Astrocyte (in vitro differentiated cells and primary cell): Measurements from ENCODE around the gene KLHL25. TPM values are rescaled to one million over a fixed set of nuclear protein-coding genes. Genes with fewer than 3 reads are reported as not detected.
A peak's percentile ranks its signal among the peaks of the same experiment; 100 is the strongest.

Source experiments
- DNase-seq: peaks from one replicate; pipeline ENCODE4 v3.0.0-alpha.2; 2010; ENCODE audit warnings: low read depth
- FAIRE-seq: peaks from 2 replicates; lab custom pipeline; 2011; peaks lifted over from hg19 to GRCh38; lab: Jason Lieb, UNC
- H2AFZ ChIP-seq: 2 replicates; pipeline ENCODE4 v1.6.0; 2012; ENCODE audit warnings: low read depth, low read length, inconsistent platforms
- H3K27ac ChIP-seq: 2 replicates; pipeline ENCODE4 v1.5.1; 2011; ENCODE audit warnings: low read depth, low read length, inconsistent platforms
- H3K27me3 ChIP-seq: 2 replicates; pipeline ENCODE4 v1.6.0; 2011; ENCODE audit warnings: low read length, inconsistent platforms; ENCODE audit not compliant: insufficient read depth
- H3K36me3 ChIP-seq: 2 replicates; pipeline ENCODE4 v1.5.1; 2011; ENCODE audit warnings: low read length, inconsistent platforms; ENCODE audit not compliant: insufficient read depth
- H3K4me1 ChIP-seq: 2 replicates; pipeline ENCODE4 v1.5.1; 2011; ENCODE audit warnings: low read length, inconsistent platforms; ENCODE audit not compliant: insufficient read depth
- H3K4me2 ChIP-seq: 2 replicates; pipeline ENCODE4 v1.6.0; 2012; ENCODE audit warnings: low read length, inconsistent platforms
- H3K4me3 ChIP-seq: 2 replicates; pipeline ENCODE4 v1.5.1; 2011; ENCODE audit warnings: low read depth, mild to moderate bottlenecking, low read length, inconsistent platforms; ENCODE audit not compliant: insufficient read depth
- H3K79me2 ChIP-seq: 2 replicates; pipeline ENCODE4 v1.6.0; 2012; ENCODE audit warnings: mild to moderate bottlenecking, low read length, inconsistent platforms; ENCODE audit not compliant: insufficient read depth
- H3K9ac ChIP-seq: 2 replicates; pipeline ENCODE4 v1.6.0; 2012; ENCODE audit warnings: mild to moderate bottlenecking, low read length, inconsistent platforms
- H3K9me3 ChIP-seq: 2 replicates; pipeline ENCODE4 v1.5.1; 2012; ENCODE audit warnings: low read depth, mild to moderate bottlenecking, low read length, inconsistent platforms; ENCODE audit not compliant: insufficient read depth
- H4K20me1 ChIP-seq: 2 replicates; pipeline ENCODE4 v1.6.0; 2012; ENCODE audit warnings: low read length, inconsistent platforms; ENCODE audit not compliant: insufficient read depth
- H3K27ac Mint-ChIP-seq: one replicate; pipeline ENCODE4 v1.8.0; 2021; ENCODE audit warnings: mild to moderate bottlenecking, mixed read lengths; ENCODE audit not compliant: unreplicated experiment
- H3K27me3 Mint-ChIP-seq: one replicate; pipeline ENCODE4 v1.8.0; 2021; ENCODE audit warnings: low read depth, mixed read lengths; ENCODE audit not compliant: unreplicated experiment
- H3K36me3 Mint-ChIP-seq: one replicate; pipeline ENCODE4 v1.8.0; 2021; ENCODE audit warnings: low read depth, mixed read lengths; ENCODE audit not compliant: unreplicated experiment
- H3K4me1 Mint-ChIP-seq: one replicate; pipeline ENCODE4 v1.8.0; 2021; ENCODE audit warnings: low read depth, mixed read lengths; ENCODE audit not compliant: unreplicated experiment
- H3K4me3 Mint-ChIP-seq: one replicate; pipeline ENCODE4 v1.8.0; 2021; ENCODE audit warnings: mild to moderate bottlenecking, moderate library complexity, mixed read lengths; ENCODE audit not compliant: unreplicated experiment
- H3K9me3 Mint-ChIP-seq: one replicate; pipeline ENCODE4 v1.8.0; 2021; ENCODE audit warnings: mild to moderate bottlenecking, mixed read lengths; ENCODE audit not compliant: unreplicated experiment
- CTCF ChIP-seq: IDR thresholded peaks from 2 replicates; pipeline ENCODE4 v1.5.1; 2011; ENCODE audit warnings: low read depth, mild to moderate bottlenecking, inconsistent platforms, low read length, moderate library complexity; ENCODE audit not compliant: insufficient read depth
- EZH2 ChIP-seq: IDR thresholded peaks from 2 replicates; pipeline ENCODE4 v1.6.1; 2012; ENCODE audit warnings: mild to moderate bottlenecking, low read length, inconsistent platforms; ENCODE audit not compliant: insufficient read depth
- total RNA-seq: library from RNA; stranded (reverse); gene quantifications from 2 replicates; pipeline ENCODE4 v1.2.1, GENCODE V29; 2021

Gene KLHL25
- total RNA-seq, 1 donor from 2014 or later: 5.6 TPM

GRCh38 chr15:85761635-85762034, 33.1 kb downstream of the KLHL25 start:
- DNase-seq: peak; percentile 87
- Mint-ChIP-seq H3K27ac (no peak overlapping the region), H3K36me3 (peaks cover 4% of the 10 kb centered on the region), H3K4me3 (no peak overlapping the region), H3K27me3 (no peaks in the 10 kb centered on the region), H3K9me3 (no peaks in the 10 kb centered on the region), H3K4me1 (peaks cover 13% of the 10 kb centered on the region)
- no peaks in the 10 kb centered on the region for H3K27me3 ChIP-seq
- no peak overlapping the region for H2AFZ ChIP-seq
- peaks cover 31% of the 10 kb centered on the region for H3K4me1 ChIP-seq
- no peak for FAIRE-seq
- H3K9me3 ChIP-seq: no peaks in the 10 kb centered on the region
- peak overlapping the region; percentile 23 for H3K27ac ChIP-seq
- H3K36me3 ChIP-seq: no peaks in the 10 kb centered on the region
- peaks cover 51% of the 10 kb centered on the region for H4K20me1 ChIP-seq
- peak overlapping the region; percentile 54 for H3K4me2 ChIP-seq
- peak overlapping the region; percentile 33 for H3K9ac ChIP-seq
- H3K79me2 ChIP-seq: peaks cover 21% of the 10 kb centered on the region
- no peak overlapping the region for H3K4me3 ChIP-seq
- TF ChIP-seq EZH2 (no peak), CTCF (no peak)

GRCh38 chr15:85760531-85761371, 34.0 kb downstream of the KLHL25 start:
- Histone ChIP-seq H3K9me3 (no peaks in the 10 kb centered on the region), H3K4me2 (no peak overlapping the region), H3K79me2 (peaks cover 16% of the 10 kb centered on the region), H3K9ac (peak overlapping the region; percentile 8), H3K27me3 (no peaks in the 10 kb centered on the region), H2AFZ (no peak overlapping the region), H3K4me1 (peaks cover 31% of the 10 kb centered on the region), H4K20me1 (peaks cover 43% of the 10 kb centered on the region), H3K4me3 (no peak overlapping the region), H3K27ac (no peak overlapping the region), H3K36me3 (no peaks in the 10 kb centered on the region)
- H3K4me3 Mint-ChIP-seq: no peak overlapping the region
- no peaks in the 10 kb centered on the region for H3K9me3 Mint-ChIP-seq
- DNase-seq (no peak), FAIRE-seq (no peak)
- no peak overlapping the region for H3K27ac Mint-ChIP-seq
- H3K27me3 Mint-ChIP-seq: no peaks in the 10 kb centered on the region
- H3K4me1 Mint-ChIP-seq: peaks cover 8% of the 10 kb centered on the region
- peaks cover 2% of the 10 kb centered on the region for H3K36me3 Mint-ChIP-seq
- TF ChIP-seq EZH2: no peak
- TF ChIP-seq CTCF: no peak

DNA sequence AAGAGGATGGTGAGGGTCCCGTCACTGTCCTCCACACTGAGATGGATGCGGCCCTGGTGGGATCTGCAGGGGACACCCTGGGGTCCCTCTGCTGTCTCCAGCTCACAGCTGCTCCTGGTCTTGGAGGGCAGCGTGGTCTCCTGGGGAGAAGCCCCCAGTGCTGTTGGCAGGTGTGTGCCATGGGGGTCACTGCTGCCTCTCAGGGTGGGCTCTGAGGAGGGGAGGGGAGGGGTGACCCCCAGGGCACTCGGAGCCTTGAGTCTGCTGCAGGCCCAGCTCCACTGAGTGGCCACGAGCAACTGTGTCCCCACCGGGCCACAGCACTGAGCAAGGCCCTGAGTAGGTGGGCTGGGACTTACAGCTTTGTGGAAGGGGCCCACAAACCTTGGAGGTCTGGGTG, 34.7 kb downstream of the KLHL25 start:
- TF ChIP-seq CTCF (no peak), EZH2 (no peak)
- Histone ChIP-seq H3K9me3 (no peaks in the 10 kb centered on the region), H3K27ac (no peak overlapping the region), H4K20me1 (peaks cover 43% of the 10 kb centered on the region), H2AFZ (no peak overlapping the region), H3K4me1 (peaks cover 31% of the 10 kb centered on the region), H3K27me3 (no peaks in the 10 kb centered on the region), H3K4me2 (no peak overlapping the region), H3K4me3 (no peak overlapping the region), H3K9ac (no peak overlapping the region), H3K36me3 (no peaks in the 10 kb centered on the region), H3K79me2 (peaks cover 16% of the 10 kb centered on the region)
- no peaks in the 10 kb centered on the region for H3K27me3 Mint-ChIP-seq
- H3K4me1 Mint-ChIP-seq: peaks cover 8% of the 10 kb centered on the region
- FAIRE-seq (no peak), DNase-seq (no peak)
- H3K27ac Mint-ChIP-seq: no peak overlapping the region
- H3K9me3 Mint-ChIP-seq: no peaks in the 10 kb centered on the region
- peaks cover 2% of the 10 kb centered on the region for H3K36me3 Mint-ChIP-seq
- no peak overlapping the region for H3K4me3 Mint-ChIP-seq
